Activated effector memory CD4-positive, alpha-beta T cell treated with Interleukin-2 at 50 U/mL for 16 hours (primary cell): ENCODE data around the gene CERS3.

Experiments used
- DNase-seq: peaks from one replicate; pipeline ENCODE4 v3.0.0-alpha.2; 2020

CERS3 gene

GRCh38 chr15:100526027-100526481 is 2.7 kb downstream of the CERS3 start:
- no peak for DNase-seq

DNA sequence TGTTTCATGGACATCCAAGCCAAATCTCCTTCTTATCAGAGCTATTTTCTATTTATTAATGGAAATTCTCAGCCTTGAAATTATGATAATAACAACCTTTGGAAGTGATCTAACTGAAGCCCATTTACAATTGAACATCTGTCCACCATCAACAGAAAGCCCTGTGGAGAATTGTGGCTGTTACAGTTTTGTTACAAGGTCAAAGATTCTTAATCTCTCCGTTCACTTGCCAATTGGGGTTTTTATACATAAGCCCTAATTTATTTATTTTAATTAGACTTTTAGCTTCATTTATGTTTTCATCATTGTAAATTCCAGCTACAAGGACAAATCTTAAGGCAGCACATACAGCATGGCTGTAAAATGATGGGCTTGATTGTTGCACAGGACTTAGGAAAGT is 3.3 kb downstream of the CERS3 start:
- DNase-seq = no peak

DNA sequence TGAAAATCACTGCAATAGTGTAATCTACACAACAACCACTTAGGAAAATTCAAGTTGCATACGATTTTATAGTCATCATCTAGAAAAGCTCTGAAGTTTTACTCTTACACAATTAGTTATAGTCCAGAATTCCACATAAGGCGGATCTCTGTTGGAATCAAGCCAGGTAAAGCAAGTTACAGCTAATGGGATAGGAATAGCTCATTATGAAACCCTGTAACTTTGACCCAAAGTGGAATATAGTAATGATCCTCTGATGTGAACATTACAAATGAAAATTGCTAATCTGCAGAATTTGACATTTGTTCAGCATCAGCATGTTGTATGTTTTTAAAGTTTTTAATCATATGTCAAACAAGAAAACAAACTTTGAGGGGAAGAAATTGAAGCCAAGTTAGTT is 4.4 kb downstream of the CERS3 start:
- DNase-seq = no peak

GRCh38 chr15:100521907-100522306 is 6.8 kb downstream of the CERS3 start:
- no peak for DNase-seq

DNA sequence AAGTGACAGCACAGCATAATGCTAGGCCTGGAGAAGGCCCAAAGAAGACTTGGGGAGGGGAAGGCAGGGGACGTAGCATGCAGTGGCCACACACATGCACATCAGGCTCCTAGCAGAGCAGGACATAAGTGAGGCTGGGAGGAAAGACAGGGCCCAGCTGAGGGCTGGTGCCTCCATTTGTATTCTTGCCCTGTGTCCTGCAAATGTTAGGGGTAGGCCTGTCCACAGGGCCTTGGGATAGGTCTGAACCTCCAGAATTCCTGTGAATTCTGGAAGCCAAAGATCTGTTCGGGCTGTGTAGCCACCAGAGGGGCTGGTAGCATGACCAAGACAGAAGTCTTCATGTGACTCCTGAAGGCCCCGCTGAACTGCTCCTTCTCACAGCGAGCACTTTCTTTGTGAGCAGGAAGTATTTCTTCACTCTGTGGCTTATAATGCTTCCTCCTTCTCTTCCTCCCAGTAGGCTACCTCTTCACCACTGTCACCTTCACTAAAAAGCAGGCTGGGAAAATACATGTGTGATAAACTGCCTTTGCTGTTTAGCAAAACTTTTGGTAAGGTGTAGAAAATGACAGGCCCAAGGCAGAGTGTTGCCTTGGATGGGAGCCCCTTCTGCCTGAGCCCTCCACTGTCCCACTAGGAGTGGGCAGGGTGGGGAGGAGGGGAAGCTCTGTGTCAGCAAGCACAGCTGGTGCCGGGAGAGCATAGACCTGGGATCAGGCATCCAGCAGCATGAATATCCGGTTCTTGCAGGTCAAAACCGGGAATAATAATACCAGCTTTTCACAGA is 8.4 kb downstream of the CERS3 start:
- no peak for DNase-seq

GRCh38 chr15:100517846-100518245 is 10.9 kb downstream of the CERS3 start:
- no peak for DNase-seq

DNA sequence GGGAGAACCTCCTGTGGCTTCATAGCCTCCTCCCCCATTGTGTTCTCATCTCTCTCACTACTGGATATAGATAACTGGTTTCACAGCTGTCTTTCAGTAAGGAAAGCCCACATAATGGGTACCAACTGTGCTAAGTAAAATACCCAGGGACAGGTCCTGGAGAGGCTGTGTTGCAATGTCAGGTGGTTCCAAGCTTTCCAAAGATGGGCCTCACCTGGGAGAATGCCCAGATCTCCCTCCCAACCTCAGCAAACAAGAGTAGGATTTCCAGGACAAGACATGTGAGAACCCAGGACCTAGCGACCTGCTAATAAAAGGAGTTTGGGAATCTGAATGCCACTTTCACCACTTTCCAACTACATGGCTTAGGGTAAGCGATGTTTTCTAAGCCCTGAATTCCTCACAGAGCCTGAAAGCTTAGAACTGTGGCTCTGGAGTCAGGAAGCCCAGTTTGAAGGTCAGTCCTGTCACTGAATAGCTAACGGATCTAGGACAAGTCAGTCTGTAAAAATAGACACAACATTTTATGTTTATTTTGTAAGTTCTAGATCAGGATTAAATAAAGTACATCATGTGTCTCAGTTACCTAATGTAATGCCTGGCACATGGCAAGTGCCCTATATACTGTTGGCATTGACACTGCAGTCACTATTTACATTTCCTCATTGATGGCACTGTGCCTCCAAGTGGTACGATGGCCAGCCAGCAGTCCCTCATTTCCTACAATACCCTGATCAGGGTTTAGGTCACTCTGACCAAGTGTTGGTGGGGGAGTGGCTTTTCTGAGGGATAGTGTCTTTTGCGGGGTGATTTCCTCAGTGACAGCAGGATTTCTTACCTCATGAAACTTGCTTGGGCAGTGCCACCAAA is 11.9 kb downstream of the CERS3 start:
- no peak for DNase-seq

DNA sequence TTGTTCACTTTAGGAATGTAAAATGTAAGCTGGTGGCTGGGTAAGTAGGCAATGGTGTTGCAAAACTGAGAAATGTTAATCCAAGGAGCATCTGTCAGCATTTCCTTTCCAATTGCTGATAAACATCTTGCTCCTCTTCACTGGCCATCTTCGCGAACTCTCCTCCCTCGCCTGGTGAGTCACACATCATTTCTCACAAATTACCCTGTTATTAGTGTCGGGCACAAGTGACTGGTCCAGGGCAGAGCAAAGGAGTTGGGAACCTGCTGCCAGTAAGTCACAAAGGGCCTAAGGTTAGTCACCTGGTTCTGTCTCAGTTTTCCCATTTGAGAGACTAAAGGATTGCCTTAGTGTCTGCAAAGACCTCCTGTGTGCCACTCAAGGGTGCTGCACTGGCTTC is 13.0 kb downstream of the CERS3 start:
- no peak for DNase-seq

- DNase-seq = no peak
Measured at GRCh38 chr15:100508641-100509300, 20.0 kb downstream of the CERS3 start.

DNA sequence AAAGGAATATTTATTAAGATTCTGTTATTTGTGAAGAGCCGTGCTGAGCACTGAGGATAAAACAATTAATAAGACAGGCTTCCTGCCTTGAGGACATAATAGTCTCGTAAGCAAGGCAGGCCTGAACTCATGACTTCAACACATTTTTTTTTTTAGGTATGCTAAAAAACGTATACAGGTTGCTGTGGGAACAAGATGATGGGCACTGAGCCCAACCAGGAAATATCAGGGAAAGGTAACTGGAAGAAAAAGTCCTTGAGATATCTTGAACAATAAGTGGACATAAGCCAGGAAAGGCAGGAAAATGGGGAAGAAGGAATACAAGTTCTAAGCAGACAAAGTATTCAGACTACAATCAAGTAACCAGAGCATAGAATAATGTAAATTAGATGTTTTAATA is 26.1 kb downstream of the CERS3 start:
- DNase-seq = no peak

GRCh38 chr15:100501117-100501516 is 27.6 kb downstream of the CERS3 start:
- no peak for DNase-seq

GRCh38 chr15:100500226-100500990 is 28.3 kb downstream of the CERS3 start:
- no peak for DNase-seq

- no peak for DNase-seq
Measured at GRCh38 chr15:100495861-100496260, 32.9 kb downstream of the CERS3 start.

GRCh38 chr15:100493213-100493612 is 35.5 kb downstream of the CERS3 start:
- DNase-seq = no peak

DNA sequence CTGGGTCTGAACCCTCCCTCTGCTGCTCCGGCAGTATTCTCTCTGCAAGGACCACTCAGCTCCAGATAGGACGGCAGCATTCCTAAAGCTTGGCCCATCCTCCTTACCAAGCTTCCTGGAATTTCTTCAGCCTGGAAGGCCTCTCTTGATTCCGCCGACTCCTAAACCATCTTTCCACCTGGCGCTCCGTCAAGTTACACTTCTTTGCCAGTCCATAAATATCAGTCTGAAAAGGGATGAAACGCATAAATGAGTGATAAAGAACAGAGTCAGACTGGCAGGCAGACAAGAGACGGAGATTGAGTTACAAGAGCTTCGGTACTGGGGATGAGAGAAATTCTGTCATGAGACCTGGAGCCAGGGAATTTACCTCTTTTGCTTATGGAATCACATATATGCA is 44.3 kb downstream of the CERS3 start:
- DNase-seq = no peak

DNA sequence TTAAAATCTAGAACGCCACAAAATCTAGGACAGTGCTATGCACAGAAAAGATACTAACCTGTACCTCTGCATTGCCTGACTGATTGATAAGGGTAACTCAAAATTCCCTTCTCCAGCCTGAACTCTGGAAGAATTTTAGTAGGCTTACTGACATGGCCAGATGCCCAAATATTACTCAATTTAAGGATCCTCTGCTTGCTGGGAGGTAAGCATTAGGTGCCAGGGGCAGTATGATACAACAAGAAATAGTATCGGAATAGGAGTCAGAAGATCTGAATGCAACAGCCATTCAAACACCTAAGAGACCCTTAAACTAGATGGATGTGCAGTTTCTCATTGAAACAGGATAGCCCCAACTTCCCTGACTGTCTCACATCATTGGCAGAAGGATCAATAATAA is 45.4 kb downstream of the CERS3 start:
- DNase-seq = no peak

GRCh38 chr15:100476805-100477204 is 51.9 kb downstream of the CERS3 start:
- no peak for DNase-seq

- DNase-seq = no peak
Measured at GRCh38 chr15:100472736-100473135, 56.0 kb downstream of the CERS3 start.

GRCh38 chr15:100471933-100472332 is 56.8 kb downstream of the CERS3 start:
- DNase-seq = no peak

GRCh38 chr15:100468285-100468684 is 60.5 kb downstream of the CERS3 start:
- no peak for DNase-seq

- no peak for DNase-seq
Measured at GRCh38 chr15:100466073-100466472, 62.7 kb downstream of the CERS3 start.

DNA sequence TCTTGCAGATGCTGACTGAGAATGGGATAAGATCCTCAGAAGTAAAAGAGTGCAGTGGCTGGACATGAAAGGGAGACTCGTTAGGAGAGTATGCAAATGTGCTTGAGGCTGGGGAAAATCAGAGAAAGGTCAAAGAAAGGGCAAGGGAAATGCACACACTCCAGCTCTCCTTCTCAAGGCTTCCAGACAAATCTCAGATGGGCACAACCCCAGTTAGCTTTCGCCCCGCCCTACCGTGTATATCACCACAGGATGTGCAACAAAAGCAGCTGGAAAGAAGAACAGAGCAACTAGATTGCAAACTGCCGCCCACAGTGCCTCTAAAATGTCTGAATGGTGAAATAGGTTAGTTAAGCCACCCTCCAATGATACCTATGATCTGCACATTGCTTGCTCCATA is 63.9 kb downstream of the CERS3 start:
- no peak for DNase-seq

- no peak for DNase-seq
Measured at GRCh38 chr15:100464256-100464655, 64.5 kb downstream of the CERS3 start.
